Inferior parietal cortex (tissue), 1 donor: Measurements from ENCODE around the gene ZNF611.
A peak's percentile ranks its signal among the peaks of the same experiment; 100 is the strongest.
"Not testable (repeated sequence)": the region's sequence is repeated elsewhere in the genome, so short reads cannot be mapped to it uniquely, and the experiment has no call there.

ENCODE experiments used
- DNase-seq: peaks from one replicate; pipeline ENCODE4 v3.0.0-alpha.2; 2016; ENCODE audit errors: extremely low spot score

ZNF611 gene

DNA sequence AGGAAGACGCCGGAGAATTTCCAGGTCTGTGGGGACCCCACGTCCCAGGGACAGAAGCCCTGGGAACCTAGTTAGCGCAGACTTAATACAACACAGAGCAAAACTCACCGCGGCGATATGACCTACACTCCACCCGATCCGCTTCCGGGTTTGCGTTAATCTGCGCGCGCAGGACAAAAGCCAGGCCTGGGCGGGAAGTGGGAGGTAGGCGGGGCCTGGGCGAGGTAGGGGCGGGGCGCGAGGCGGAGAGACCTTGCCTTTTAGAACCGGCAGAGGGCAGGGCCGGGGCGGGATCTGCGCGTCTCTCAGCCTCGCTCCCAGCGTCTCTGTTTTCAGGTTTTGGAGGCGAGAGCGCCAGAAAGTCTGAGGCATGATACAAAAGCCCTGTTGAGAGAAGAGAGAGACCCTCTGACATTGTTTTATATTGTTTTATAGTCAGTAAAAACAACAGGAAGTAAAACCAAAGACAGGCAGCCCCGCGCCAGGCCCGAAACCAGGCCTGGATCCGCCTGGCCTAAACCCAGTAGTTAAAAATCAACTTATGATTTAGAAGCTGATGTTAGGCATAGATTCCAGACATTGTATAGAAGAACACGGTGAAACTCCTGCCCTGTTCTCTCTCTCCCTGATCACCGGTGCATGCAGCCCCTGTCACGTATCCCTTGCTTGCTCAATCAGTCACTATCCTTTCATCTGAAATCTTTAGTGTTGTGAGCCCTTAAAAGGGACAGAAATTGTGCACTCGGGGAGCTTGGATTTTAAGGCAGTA, at the start of gene ZNF611:
Gene ZNF611 (minus strand): TSS at position 152 of the 769 bp plus-strand sequence. CDS start 19,150 bp downstream, outside the sequence.
- DNase-seq: peak; percentile 93

DNA sequence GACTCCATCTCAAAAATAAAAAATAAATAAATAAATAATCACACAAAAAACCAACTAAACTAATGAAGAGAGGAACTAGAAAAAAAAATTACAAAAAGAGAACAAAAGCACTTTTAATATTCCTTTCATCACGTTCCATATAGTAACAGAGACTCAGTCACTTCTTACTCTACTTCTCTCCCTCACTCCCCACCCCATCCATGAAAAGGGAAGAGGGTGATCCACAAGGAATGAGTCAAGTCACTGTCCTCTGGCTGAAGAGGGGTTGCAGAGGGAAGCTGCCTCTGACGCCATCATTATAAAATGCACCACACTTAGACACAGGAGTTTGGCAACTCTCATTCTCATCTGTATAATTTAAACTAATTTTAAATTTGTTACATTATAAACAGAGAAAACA, 48.0 kb upstream of the ZNF611 start:
- not testable (repeated sequence) for DNase-seq

DNA sequence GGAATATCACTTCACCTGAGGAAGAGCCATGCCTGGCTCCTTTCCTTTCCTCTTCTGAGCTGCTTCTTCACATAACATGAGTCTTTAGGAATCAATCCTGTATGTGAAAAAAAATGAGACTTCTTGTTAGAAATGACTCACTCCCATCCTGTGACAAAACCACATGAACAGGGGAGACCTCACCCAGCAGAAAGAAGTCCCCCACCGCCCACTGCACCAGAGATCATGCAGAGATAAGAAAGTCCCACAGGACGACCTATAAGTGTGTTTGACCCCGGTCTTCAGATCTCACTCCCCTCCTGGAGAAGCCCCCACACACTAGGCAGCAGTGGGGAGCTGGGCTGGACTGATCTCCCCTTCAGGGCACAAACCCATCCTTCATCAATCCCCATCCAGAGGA, 44.0 kb upstream of the ZNF611 start:
- no peak for DNase-seq

DNA sequence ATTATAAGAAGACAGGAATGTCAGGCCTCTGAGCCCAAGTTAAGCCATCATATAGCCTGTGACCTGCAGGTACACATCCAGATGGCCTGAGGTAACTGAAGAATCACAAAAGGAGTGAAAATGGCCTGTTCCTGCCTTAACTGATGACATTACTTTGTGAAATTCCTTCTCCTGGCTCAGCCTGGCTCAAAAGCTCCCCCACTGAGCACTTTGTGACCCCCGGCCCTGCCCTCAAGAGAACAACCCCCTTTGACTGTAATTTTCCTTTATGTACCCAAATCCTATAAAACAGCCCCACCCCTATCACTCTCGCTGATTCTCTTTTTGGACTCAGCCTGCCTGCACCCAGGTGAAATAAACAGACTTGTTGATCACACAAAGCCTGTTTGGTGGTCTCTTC, 21.6 kb upstream of the ZNF611 start:
- DNase-seq: not testable (repeated sequence)

DNA sequence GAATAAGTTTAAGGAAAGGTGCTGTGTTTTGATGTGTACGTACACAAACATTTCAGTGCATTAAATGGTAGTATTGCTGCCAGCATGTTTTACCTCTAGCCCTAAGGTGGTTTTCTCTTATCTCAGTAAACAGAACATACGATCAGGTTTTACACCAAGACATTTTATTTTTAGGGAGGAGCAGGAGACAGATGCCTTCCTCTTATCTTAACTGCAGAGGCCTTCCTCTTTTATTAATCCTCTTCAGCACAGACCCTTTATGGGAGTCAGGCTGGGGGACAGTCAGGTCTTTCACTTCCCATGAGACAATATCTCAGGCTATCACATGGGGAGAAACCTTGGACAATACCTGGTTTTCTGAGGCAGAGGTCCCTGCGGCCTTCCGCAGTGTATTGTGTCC, 14.9 kb upstream of the ZNF611 start:
- no peak for DNase-seq

DNA sequence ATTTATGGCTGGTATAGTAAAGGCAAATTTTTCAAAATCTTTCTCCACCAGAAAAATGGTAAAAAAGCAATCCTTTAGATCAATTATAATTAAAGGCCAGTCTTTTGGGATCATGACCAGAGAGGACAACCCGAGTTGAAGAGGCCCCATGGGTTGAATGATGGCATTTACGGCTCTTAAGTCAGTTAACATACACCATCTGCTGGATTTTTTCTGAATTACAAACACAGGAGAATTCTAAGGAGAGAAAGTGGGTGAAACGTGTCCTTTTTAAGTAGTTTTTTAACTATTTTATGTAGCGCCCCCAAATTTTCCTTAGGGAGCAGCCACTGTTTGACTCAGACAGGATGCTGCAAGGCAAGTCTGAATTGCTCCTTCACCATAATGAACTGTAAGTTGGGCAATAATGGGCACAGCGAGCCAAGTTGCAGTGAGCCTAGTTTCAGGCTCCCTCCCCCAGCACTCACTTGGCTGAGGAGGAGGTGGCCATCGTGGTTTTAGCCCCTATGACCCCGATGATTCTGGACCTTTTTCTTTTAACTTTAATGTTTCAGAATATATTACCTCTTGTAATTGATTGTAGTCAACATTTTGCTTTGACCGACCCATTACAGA, 13.6 kb upstream of the ZNF611 start:
- DNase-seq: peak; percentile 65

DNA sequence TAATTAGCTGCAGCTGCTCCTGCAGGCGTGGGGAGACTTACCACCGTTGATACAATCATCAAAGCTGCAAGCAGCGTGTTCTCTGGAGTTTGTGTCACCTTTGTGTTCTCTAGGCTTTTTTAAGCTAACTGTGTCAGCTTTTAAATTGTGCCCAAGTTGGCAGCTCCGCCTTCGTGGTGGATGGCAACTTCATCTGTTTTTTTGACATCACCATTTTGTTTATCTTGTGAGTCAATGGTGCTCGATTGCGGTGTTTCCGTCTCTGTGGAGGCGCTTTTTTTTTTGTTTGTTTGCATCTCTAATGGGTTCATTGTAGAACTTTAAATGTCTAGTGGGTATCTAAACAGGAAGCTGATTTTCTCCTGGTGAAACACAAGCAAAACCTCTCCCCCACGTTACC, 11.1 kb upstream of the ZNF611 start:
- not testable (repeated sequence) for DNase-seq

DNA sequence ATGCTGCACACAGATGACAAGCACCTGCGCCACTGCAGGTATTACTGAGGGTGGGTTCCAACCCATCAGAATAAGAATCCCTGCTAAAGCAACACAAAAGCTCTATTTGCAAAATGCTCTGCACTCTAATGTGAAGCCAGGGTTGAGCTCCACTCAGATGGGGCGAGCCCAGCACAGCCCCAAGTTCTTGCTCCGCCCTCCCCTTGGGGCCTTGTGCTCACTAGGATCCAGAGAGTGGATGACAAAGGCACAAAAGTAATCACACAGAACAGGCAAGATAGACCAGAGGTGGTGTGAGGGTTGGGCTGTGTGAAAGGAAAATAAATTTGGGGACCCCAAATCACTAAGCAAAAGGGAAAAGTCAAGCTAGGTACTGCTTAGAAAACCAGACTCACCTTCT, 8.2 kb upstream of the ZNF611 start:
- no peak for DNase-seq

DNA sequence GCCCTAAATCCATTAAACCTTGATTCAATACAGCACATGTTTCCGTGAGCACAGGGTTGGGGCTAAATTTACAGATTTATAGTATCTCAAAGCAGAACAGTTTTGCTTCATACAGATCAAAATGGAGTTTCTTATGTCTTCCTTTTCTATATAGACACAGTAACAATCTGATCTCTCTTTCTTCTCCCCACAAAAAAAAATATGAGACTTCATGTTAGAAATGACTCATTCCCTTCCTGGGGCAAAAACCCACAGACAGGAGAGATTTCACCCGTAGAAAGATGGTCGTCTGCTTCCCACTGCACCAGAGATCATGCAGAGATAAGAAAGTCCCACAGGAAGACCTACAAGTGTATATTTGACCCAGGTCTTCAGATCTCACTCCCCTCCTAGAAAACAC, 7.7 kb upstream of the ZNF611 start:
- DNase-seq: no peak

DNA sequence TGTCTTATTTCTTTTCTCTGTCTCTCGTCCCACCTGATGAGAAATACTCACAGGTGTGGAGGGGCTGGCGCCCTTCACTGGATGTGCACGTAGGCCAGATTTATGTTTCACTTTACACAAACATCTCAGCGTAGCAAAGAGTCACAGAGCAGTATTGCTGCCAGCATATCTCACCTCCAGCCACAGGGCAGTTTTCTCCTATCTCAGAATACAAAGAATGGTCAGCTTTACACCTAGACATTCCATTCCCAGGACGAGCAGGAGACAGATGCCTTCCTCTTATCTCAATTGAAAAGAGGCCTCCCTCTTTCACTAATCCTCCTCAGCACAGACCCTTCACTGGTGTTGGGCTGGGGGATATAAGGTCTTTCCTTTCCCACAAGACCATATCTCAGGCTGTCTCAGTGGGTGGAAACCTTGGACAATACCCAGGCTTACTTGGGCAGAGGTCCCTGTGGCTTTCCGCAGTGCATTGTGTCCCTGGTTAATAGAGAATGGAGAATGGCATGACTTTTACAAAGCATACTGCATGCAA, 7.2 kb upstream of the ZNF611 start:
- no peak for DNase-seq

DNA sequence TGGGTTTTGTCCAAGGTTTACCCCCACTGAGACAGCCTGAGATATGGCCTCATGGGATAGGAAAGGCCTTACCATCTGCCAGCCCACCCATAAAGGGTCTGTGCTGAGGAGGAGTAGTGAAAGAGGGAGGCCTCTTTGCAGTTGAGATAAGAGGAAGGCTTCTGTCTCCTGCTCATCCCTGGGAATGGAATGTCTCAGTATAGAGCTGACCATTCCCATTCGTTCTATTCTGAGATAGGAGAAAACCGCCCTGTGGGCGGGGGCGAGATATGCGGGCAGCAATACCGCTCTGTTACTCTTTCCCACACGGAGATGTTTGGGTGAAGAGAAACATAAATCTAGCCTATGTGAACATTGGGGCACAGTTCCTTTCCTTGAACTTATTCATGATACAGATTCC, 6.5 kb upstream of the ZNF611 start:
- not testable (repeated sequence) for DNase-seq

DNA sequence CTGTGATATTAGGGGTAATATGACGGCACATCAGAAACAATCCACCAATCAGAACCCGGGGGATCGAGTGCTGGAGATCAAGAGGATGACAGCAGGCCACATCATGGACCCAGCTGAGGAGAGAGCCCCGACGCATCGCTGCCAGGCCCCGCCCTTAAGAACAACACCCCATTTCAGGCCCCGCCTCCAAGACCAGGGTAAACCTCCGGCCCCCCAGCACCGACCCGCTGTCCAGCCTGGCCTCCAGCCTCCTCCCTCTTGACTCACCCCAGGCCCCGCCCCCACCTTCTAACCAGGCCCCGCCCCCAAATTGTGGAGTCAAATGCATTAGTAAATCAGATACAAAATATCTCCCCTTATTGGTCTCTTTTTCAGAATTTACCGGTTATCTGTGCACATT, 4.7 kb upstream of the ZNF611 start:
- DNase-seq: no peak

DNA sequence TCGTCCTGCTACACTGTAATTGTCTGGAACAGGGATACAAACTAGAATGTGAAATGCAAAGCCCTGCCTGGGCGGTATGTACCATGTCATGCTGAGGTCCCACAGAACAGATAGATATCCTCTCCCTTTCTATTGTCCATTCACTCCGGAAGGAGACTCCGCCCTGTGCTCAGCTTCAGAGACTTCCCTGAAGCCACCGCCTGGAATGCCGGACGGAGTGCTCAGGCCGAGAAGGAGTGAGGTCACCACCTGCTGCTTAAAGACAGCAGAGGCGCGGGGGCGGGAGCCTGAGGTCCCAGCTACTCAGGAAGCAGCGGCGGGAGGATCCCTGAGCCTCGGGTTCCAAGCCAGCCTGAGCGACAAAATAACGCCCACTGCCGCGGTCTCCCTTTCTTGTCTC, 890 bp upstream of the ZNF611 start:
- no peak for DNase-seq

DNA sequence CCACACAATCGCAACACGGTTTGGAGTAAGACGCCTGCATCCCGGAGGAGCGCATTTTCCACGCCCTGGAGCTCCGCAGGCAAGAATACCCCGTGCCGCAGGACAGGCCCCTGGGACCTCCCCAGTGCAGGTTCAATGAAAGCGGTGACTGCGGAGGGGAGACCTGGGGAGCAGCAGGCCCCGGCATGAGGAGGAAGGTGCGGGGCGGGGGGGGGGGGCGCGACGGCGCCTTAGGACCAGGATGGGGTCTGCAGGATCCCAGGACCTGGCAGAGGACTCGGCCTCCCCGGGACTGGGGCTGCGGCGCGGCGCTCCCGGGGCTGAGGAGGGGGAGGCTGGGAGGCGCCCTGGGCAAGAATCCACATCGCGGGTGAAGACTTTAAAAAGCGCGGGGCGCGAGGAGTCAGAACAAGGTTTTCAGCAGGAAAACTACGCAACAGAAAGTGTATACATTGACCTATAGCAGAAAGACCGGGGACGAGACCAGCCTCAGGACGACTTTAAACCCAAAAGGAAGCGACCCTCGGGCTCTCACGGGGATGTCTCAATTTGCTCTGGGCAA, 432 bp downstream of the ZNF611 start:
- no peak for DNase-seq

DNA sequence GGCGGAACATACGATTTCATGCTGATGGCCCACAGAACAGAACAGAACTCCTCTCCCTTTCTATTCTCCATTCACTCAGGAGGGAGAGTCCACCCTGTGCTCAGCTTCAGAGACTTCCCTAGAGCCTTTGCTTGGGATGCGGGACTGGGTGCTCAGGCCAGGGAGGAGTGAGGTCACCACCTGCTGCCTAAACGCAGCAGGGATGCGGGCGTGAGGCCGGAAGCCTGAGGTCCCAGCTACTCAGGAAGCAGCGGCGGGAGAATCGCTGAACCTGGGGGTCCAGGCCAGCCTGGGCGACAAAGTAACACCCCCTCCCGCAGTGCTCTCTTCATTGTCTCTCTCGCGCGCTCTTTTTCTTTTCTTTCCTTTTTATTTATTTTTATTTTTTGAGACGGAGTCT, 8.8 kb downstream of the ZNF611 start:
- not testable (repeated sequence) for DNase-seq

DNA sequence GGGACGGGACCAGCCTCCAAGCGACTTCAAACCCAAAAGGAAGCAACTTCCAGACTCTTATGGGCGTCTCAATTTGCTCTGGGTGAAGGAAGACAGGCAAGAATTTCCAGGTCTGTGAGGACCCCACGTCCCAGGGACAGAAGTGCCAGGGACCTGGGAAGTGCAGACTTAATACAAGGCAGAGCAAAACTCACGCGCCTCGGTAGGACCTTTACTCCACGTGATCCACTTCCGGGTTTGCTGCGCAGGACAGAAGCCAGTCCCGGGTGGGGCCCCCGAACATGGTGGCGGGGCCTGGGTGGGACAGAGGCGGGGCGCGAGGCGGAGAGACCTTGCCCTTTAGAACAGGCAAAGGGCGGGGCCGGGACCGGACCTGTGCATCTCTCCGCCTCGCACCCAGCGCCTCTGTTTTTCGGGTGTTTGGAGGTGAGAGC, 9.3 kb downstream of the ZNF611 start:
- DNase-seq: no peak

DNA sequence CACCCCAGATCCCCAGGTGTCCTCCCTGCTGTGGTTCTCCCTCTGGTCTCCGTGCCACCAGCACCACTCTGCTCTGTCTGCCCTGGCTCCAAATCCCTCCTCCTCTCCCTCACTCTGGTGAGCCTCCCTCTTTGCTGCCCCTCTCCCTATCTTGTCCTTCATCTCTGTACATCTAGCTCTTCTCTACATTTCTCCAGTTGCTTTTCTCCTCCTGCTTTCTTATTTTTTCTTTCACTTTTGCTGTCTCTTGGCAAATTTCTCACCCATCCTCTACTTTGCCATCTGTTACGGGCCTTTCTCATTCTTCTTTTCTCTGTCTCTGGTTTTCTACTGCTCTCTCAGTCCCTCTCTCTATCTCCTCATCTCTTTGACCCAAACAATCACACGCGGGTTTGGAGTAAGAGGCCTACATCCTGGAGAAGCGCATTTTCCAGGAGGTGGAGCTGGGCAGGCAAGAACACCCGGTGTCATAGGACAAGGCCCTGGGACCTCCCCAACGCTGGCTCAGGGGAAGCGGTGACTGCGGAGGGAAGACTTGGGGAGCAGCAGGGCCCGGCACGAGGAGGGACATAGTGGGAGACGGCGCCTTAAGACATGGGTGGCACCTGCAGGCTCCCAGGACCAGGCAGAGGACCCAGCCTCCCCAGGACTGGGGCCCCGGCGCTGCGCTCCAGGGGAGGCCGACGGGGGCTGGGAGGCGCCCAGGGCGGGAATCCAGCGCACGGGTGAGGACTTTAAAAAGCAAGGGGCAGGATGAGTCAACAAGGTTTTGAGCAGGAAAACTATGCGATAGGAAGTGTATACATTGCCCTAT, 9.9 kb downstream of the ZNF611 start:
- DNase-seq: no peak

DNA sequence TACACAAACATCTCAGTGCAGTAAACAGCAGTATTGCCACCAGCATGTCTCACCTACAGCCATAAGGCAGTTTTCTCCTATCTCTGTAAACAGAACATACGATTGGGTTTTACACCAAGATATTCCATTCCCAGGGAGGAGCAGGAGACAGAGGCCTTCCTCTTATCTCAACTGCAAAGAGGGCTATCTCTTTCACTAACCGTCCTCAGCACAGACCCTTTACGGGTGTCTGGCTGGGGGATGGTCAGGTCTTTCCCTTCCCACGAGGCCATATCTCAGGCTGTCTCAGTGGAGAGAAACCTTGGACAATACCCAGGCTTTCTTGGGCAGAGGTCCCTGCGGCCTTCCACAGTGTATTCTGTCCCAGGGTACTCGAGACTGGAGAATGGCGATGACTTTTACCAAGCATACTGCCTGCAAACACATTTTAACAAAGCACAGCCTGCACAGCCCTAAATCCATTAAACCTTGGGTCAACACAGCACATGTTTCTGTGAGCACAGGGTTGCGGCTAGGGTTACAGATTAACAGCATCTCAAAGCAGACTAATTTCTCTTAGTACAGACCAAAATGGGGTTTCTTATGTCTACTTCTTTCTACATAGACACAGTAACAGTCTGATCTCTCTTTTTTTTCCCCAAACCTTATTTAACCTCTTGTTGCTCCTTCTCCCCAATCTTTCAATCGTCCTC, 10.8 kb downstream of the ZNF611 start:
- not testable (repeated sequence) for DNase-seq

DNA sequence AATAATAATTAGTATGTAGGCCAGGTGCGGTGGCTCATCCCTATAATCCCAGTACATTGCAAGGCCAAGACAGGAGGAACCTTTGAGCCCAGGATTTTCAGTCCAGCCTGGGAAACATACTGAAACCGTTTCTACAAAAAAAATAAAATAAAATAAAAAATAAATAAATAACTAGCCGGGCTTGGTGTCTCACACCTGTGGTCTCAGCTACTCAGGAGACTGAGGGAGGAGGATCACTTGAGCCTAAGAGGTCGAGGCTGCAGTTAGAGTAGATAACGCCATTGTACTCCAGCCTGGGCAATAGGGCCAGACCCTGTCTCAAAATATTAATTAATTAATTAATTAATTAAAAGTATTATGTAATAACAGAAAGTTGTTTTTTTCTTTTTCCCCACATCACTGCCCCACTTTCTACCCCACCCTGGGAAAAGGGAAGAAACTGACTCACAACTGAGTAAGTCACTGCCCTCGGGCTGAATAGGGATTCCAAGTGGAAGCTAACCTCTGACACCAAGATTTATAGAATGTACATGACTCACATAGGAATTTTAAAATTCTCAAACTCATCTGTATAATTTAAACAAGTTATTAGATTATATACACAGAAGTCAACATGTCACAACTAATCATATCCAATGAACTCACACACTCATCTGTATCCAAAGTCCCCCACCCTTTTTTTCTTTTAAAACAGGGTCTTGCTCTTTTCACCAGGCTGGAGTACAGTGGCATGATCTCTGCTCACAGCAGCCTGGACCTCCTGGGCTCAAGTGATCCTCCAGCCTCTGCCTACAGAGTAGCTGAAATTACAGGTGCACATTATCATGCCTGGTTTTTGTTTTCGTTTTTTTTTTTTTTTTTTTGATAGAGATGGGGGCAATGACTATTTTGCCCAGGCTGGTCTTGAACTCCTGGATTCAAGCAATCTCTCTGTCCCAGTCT, 12.5 kb downstream of the ZNF611 start:
- DNase-seq: no peak

DNA sequence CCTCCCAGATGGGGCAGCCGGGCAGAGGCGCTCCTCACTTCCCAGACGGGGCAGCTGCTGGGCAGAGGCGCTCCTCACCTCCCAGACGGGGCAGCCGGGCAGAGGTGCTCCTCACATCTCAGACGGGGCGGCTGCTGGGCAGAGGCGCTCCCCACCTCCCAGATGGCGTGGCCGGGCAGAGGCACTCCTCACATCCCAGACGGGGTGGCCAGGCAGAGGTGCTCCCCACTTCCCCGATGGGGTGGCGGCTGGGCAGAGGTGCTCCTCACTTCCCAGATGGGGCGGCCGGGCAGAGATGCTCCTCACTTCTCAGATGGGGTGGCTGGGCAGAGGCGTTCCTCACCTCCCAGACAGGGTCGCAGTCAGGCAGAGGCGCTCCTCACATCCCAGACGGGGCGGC, 14.3 kb downstream of the ZNF611 start:
- not testable (repeated sequence) for DNase-seq
